Colonic mucosa (tissue), 4 donors: Measurements from ENCODE around the gene SUGT1. TPM values are rescaled to one million over a fixed set of nuclear protein-coding genes. Genes with fewer than 3 reads are reported as not detected.
"Not testable (repeated sequence)": the region's sequence is repeated elsewhere in the genome, so short reads cannot be mapped to it uniquely, and the experiment has no call there.

Experiments used
- DNase-seq: peaks from one replicate; pipeline ENCODE4 v3.0.0-alpha.2; 2020
- H3K27ac ChIP-seq: fragments of 200-600 bp; one replicate; pipeline ENCODE4 v1.8.0; 2021
- H3K27me3 ChIP-seq: fragments of 200-600 bp; one replicate; pipeline ENCODE4 v1.8.0; 2021
- H3K36me3 ChIP-seq: fragments of 200-600 bp; one replicate; pipeline ENCODE4 v1.8.0; 2021
- H3K4me1 ChIP-seq: fragments of 200-600 bp; one replicate; pipeline ENCODE4 v1.8.0; 2021; ENCODE audit warnings: mild to moderate bottlenecking
- H3K4me3 ChIP-seq: fragments of 200-600 bp; one replicate; pipeline ENCODE4 v1.8.0; 2021
- H3K9ac ChIP-seq, 2 donors: one replicate each; pipeline ENCODE4 v1.7.0; 2013; ENCODE audit warnings: control low read depth in 2 of 2, low read depth in 2 of 2, low read length in 2 of 2
- H3K9me3 ChIP-seq: fragments of 200-600 bp; one replicate; pipeline ENCODE4 v1.8.0; 2021
- CTCF ChIP-seq: fragments of 200-600 bp; IDR thresholded peaks from one replicate; pipeline ENCODE4 v1.8.0; 2022; ENCODE audit warnings: antibody characterized with exemption, mild to moderate bottlenecking
- intact Hi-C: fragments of 100-400 bp; cut with DNase I; formaldehyde crosslinking; loops from one replicate; pipeline ENCODE4 v1.14.1; 2022
- total RNA-seq, 2 donors: library from RNA; stranded (reverse); fragmentation: NEBNext Ultra II Directional in 1 of 2; extraction: Animal tissue kit (Norgen Biotek cat#: 25700) in 1 of 2; gene quantifications; one replicate each; pipeline ENCODE4 v1.2.1, GENCODE V29; 2021
- donor health status: healthy.
- donor health status: DM: no; HTN: no; CAD: no.
- donor health status: DM: no; HTN: no; CAD: no.

The SUGT1 gene
- total RNA-seq, 2 donors from 2014 or later: 45.5 to 60.5 TPM

DNA sequence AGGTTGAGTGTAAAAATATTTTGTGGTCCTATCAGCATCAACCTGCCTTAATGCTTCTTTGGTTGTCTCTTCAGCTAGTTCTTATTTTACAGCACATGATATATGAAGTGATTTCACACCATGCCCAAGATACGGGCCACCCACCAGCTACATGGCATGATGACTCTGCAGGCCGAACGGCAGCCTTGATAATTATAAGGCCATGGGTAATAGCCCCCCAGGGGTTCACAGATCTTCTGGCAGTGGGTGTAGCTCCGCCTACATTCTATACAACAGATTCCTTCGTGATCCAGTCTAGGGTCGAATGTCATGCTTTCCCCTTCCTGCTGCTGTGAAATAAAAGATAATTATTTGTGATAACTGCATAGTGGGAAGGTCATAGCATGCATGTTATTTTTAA is 50.8 kb downstream of the SUGT1 start:
- Histone ChIP-seq H3K4me1 (no peaks in the 10 kb centered on the region), H3K4me3 (no peak overlapping the region), H3K9me3 (no peaks in the 10 kb centered on the region), H3K27me3 (no peaks in the 10 kb centered on the region), H3K36me3 (no peaks in the 10 kb centered on the region), H3K27ac (no peak overlapping the region), H3K9ac (no peak overlapping the region)
- DNase-seq: no peak
- no peak for TF ChIP-seq CTCF
- intact Hi-C loops: no loop called here

- H3K9me3 ChIP-seq: no peaks in the 10 kb centered on the region
- no peak overlapping the region for H3K9ac ChIP-seq
- no peak overlapping the region for H3K4me3 ChIP-seq
- no peaks in the 10 kb centered on the region for H3K36me3 ChIP-seq
- no peak overlapping the region for H3K27ac ChIP-seq
- DNase-seq: no peak
- intact Hi-C loops: no loop called here
- no peaks in the 10 kb centered on the region for H3K4me1 ChIP-seq
- no peak for TF ChIP-seq CTCF
- H3K27me3 ChIP-seq: no peaks in the 10 kb centered on the region
Measured at GRCh38 chr13:52706081-52706480, 53.4 kb downstream of the SUGT1 start.

- intact Hi-C loops: no loop called here
- H3K36me3 ChIP-seq: no peaks in the 10 kb centered on the region
- H3K27me3 ChIP-seq: no peaks in the 10 kb centered on the region
Measured at GRCh38 chr13:52707375-52707774, 54.7 kb downstream of the SUGT1 start.

DNA sequence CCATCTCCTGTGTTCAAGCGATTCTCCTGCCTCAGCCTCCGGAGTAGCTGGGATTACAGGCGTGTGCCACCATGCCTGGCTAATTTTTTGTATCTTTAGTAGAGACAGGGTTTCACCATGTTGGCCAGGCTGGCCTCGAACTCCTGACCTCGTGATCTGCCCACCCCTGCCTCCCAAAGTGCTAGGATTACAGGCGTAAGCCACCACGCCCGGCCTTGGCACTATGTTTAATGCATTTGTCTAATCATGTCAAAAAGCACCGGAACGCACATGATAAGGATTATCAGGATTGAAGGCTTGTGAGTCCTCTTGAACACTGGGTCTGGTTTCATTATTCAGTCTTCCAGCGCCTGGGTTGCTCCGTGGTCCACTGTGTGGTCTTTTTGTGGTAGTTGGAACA is 55.6 kb downstream of the SUGT1 start:
- intact Hi-C loops: not testable (repeated sequence)

More at GRCh38 chr13:52707375-52707774, 54.7 kb downstream of the SUGT1 start:
- no peak for TF ChIP-seq CTCF
- Histone ChIP-seq H3K9me3 (no peaks in the 10 kb centered on the region), H3K9ac (no peak overlapping the region), H3K4me3 (no peak overlapping the region), H3K27ac (no peak overlapping the region), H3K4me1 (no peaks in the 10 kb centered on the region)
- DNase-seq: no peak

GRCh38 chr13:52711286-52711685 is 58.6 kb downstream of the SUGT1 start:
- H3K4me1 ChIP-seq: no peaks in the 10 kb centered on the region
- H3K4me3 ChIP-seq: no peak overlapping the region
- no peak for TF ChIP-seq CTCF
- intact Hi-C loops: no loop called here
- H3K36me3 ChIP-seq: no peaks in the 10 kb centered on the region
- no peak overlapping the region for H3K27ac ChIP-seq
- H3K9me3 ChIP-seq: no peaks in the 10 kb centered on the region
- no peak overlapping the region for H3K9ac ChIP-seq
- no peaks in the 10 kb centered on the region for H3K27me3 ChIP-seq
- DNase-seq: no peak

More for the DNA sequence above, 55.6 kb downstream of the SUGT1 start:
- H3K36me3 ChIP-seq, H3K9me3 ChIP-seq, H3K27ac ChIP-seq, H3K4me1 ChIP-seq, DNase-seq, H3K27me3 ChIP-seq, H3K9ac ChIP-seq, H3K4me3 ChIP-seq: not testable (repeated sequence)

DNA sequence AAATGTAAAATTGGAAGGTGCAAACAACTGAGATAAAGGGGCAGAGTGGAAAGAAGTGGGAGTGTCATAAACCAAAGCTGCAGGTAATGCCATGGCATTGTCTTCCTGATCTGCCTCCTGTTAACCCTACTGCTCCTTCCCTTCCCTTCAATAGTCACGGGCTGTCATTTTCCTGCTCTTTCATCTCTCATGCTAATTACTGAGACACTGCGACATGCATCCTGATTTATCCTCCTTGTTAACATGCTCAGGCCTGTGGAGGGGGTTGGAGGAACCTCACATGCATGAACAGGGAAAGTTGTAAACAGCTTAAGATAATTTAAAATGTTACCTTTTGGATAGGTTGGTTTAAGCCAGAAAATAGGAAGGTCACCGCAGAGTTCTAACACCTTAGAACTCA is 59.7 kb downstream of the SUGT1 start:
- no peaks in the 10 kb centered on the region for H3K36me3 ChIP-seq
- no peak for DNase-seq
- no peak overlapping the region for H3K27ac ChIP-seq
- no peak for TF ChIP-seq CTCF
- intact Hi-C loops: no loop called here
- H3K9ac ChIP-seq: no peak overlapping the region
- H3K9me3 ChIP-seq: no peaks in the 10 kb centered on the region
- H3K4me3 ChIP-seq: no peak overlapping the region
- H3K4me1 ChIP-seq: no peaks in the 10 kb centered on the region
- no peaks in the 10 kb centered on the region for H3K27me3 ChIP-seq
